GM23338 (cell line): Measurements from ENCODE around the gene DPP10. TPM values are rescaled to one million over a fixed set of nuclear protein-coding genes. Genes with fewer than 3 reads are reported as not detected.

ENCODE experiments used
- ATAC-seq: fragments of 200-7000 bp; cut with Tn5 transposase; 3 replicates; pipeline ENCODE4 v1.9.1; 2020
- DNase-seq: peaks from one replicate; pipeline ENCODE4 v3.0.0-alpha.2; 2015; ENCODE audit warnings: low spot score
- H2AFZ ChIP-seq: fragments of 200-600 bp; sonication (generic); 2 replicates; pipeline ENCODE4 v1.8.0; 2016; ENCODE audit warnings: antibody characterized with exemption, mild to moderate bottlenecking, moderate library complexity
- H3F3A ChIP-seq: fragments of 200-600 bp; sonication (generic); replicated peaks from 2 replicates; pipeline ENCODE4 v1.8.0; 2017; ENCODE audit warnings: antibody characterized with exemption, mixed run types, low read depth
- H3K27ac ChIP-seq: fragments of 200-600 bp; sonication (generic); 2 replicates; pipeline ENCODE4 v1.6.1; 2016; ENCODE audit warnings: low read depth
- H3K27me3 ChIP-seq: fragments of 200-600 bp; sonication (generic); 2 replicates; pipeline ENCODE4 v1.8.0; 2016; ENCODE audit warnings: mild to moderate bottlenecking, mixed run types, moderate library complexity; ENCODE audit not compliant: insufficient read depth
- H3K36me3 ChIP-seq: fragments of 200-600 bp; sonication (generic); 2 replicates; pipeline ENCODE4 v1.8.0; 2016; ENCODE audit warnings: mild to moderate bottlenecking; ENCODE audit not compliant: insufficient read depth
- H3K4me1 ChIP-seq: fragments of 200-600 bp; sonication (generic); 2 replicates; pipeline ENCODE4 v1.8.0; 2016; ENCODE audit warnings: mild to moderate bottlenecking, moderate library complexity; ENCODE audit not compliant: insufficient read depth
- H3K4me2 ChIP-seq: fragments of 200-600 bp; sonication (generic); 2 replicates; pipeline ENCODE4 v1.7.1; 2017; ENCODE audit warnings: mixed run types
- H3K4me3 ChIP-seq: fragments of 200-600 bp; sonication (generic); 2 replicates; pipeline ENCODE4 v1.6.1; 2016; ENCODE audit warnings: mixed run types
- H3K79me2 ChIP-seq: fragments of 200-600 bp; sonication (generic); replicated peaks from 2 replicates; pipeline ENCODE4 v1.8.0; 2017; ENCODE audit warnings: mild to moderate bottlenecking; ENCODE audit not compliant: insufficient read depth
- H3K9me2 ChIP-seq: fragments of 200-600 bp; sonication (generic); 2 replicates; pipeline ENCODE4 v1.8.0; 2017; ENCODE audit not compliant: insufficient read depth
- H4K20me1 ChIP-seq: fragments of 200-600 bp; sonication (generic); replicated peaks from 2 replicates; pipeline ENCODE4 v1.8.0; 2017; ENCODE audit warnings: mild to moderate bottlenecking; ENCODE audit not compliant: insufficient read depth
- H3K27ac Mint-ChIP-seq: 2 replicates; pipeline ENCODE4 v1.8.0; 2020; ENCODE audit warnings: inconsistent platforms, mild to moderate bottlenecking, moderate library complexity, mixed read lengths
- H3K27me3 Mint-ChIP-seq: 3 replicates; pipeline ENCODE4 v1.8.0; 2022; ENCODE audit warnings: low read depth, mild to moderate bottlenecking, moderate library complexity, mixed read lengths, inconsistent platforms; ENCODE audit not compliant: insufficient read depth, poor library complexity
- H3K36me3 Mint-ChIP-seq: 3 replicates; pipeline ENCODE4 v1.8.0; 2021; ENCODE audit warnings: low read depth, mild to moderate bottlenecking, inconsistent platforms, moderate library complexity, mixed read lengths
- H3K4me1 Mint-ChIP-seq: 3 replicates; pipeline ENCODE4 v1.8.0; 2020; ENCODE audit warnings: mild to moderate bottlenecking, inconsistent platforms, mixed read lengths
- H3K4me3 Mint-ChIP-seq: 3 replicates; pipeline ENCODE4 v1.8.0; 2021; ENCODE audit warnings: moderate library complexity, mild to moderate bottlenecking, inconsistent platforms, mixed read lengths
- H3K9me3 Mint-ChIP-seq: 3 replicates; pipeline ENCODE4 v1.8.0; 2020; ENCODE audit warnings: moderate library complexity, mild to moderate bottlenecking, inconsistent platforms, mixed read lengths
- CREB1 ChIP-seq: fragments of 250-450 bp; sonication (Bioruptor Pico); IDR thresholded peaks from 2 replicates; pipeline ENCODE4 v1.5.0; 2020; ENCODE audit warnings: low read depth, mild to moderate bottlenecking, moderate library complexity
- EZH2 ChIP-seq: fragments of 200-600 bp; sonication (generic); IDR thresholded peaks from one replicate; pipeline ENCODE4 v1.8.0; 2017; ENCODE audit warnings: antibody characterized with exemption, mild to moderate bottlenecking, low read depth; ENCODE audit not compliant: unreplicated experiment
- EZH2phosphoT487 ChIP-seq: fragments of 200-600 bp; sonication (generic); IDR thresholded peaks from one replicate; pipeline ENCODE4 v1.8.1; 2018; ENCODE audit warnings: antibody characterized with exemption; ENCODE audit not compliant: unreplicated experiment
- JUNB ChIP-seq: IDR thresholded peaks from one replicate; pipeline ENCODE4 v1.6.1; 2016; ENCODE audit warnings: antibody characterized with exemption; ENCODE audit not compliant: unreplicated experiment
- NANOG ChIP-seq: IDR thresholded peaks from 2 replicates; pipeline ENCODE4 v1.6.1; 2016; ENCODE audit warnings: antibody characterized with exemption, borderline replicate concordance
- POLR2AphosphoS5 ChIP-seq: IDR thresholded peaks from 2 replicates; pipeline ENCODE4 v1.6.1; 2016; ENCODE audit warnings: antibody characterized with exemption, low read depth
- STAT1 ChIP-seq: IDR thresholded peaks from one replicate; pipeline ENCODE4 v1.6.1; 2016; ENCODE audit warnings: antibody characterized with exemption; ENCODE audit not compliant: unreplicated experiment
- ZNF114 ChIP-seq: fragments of 250-450 bp; sonication (Bioruptor Pico); IDR thresholded peaks from 2 replicates; pipeline ENCODE4 v1.5.0; 2020; ENCODE audit warnings: mild to moderate bottlenecking, moderate library complexity
- ZNF331 ChIP-seq: fragments of 250-450 bp; sonication (Bioruptor Pico); IDR thresholded peaks from 2 replicates; pipeline ENCODE4 v1.5.0; 2020; ENCODE audit warnings: low read depth, mild to moderate bottlenecking, moderate library complexity
- polyA plus RNA-seq: library from polyadenylated mRNA; unstranded; fragments of >200 nt; fragmentation: Nextera tagmentation; extraction: Ambion mirVana; gene quantifications from 2 replicates; pipeline ENCODE4 v1.2.1, GENCODE V29; 2016
- total RNA-seq: library from RNA; depleted of rRNA; stranded (reverse); fragments of >200 nt; shearing (Covaris generic); gene quantifications from 2 replicates; pipeline ENCODE4 v1.2.3, GENCODE V29; 2014
- TF ChIP-seq, protein P1 (sequence below): IDR thresholded peaks from 2 replicates; pipeline ENCODE4 v1.6.1; 2016; ENCODE audit warnings: antibody characterized with exemption
- TF ChIP-seq, protein P2 (sequence below), 2 experiments: fragments of 200-600 bp in 1 of 2; sonication (generic) in 1 of 2; conservative IDR thresholded peaks; 2 replicates each; pipeline versions ENCODE4 v1.5.1 to v1.6.1; 2016 to 2017; ENCODE audit warnings: antibody characterized with exemption in 2 of 2, low read depth in 2 of 2, mild to moderate bottlenecking in 2 of 2, moderate library complexity in 1 of 2
- TF ChIP-seq, protein P3 (sequence below): IDR thresholded peaks from one replicate; pipeline ENCODE4 v1.6.1; 2018; ENCODE audit warnings: antibody characterized with exemption; ENCODE audit not compliant: unreplicated experiment
- TF ChIP-seq, protein P4 (sequence below): fragments of 250-450 bp; sonication (Bioruptor Pico); IDR thresholded peaks from 2 replicates; pipeline ENCODE4 v1.5.0; 2020; ENCODE audit warnings: mild to moderate bottlenecking, moderate library complexity

Gene DPP10
- total and polyA plus RNA-seq, 2 experiments from 2014 or later = 3.6 to 14.8 TPM

DNA sequence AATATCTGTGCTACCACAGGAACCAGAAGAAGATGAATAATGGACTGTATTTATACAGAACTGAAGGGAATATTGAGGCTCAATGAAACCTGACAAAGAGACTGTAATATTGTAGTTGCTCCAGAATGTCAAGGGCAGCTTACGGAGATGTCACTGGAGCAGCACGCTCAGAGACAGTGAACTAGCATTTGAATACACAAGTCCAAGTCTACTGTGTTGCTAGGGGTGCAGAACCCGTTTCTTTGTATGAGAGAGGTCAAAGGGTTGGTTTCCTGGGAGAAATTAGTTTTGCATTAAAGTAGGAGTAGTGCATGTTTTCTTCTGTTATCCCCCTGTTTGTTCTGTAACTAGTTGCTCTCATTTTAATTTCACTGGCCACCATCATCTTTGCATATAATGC lies 1399.9 kb downstream of the DPP10 start:
- Histone ChIP-seq H3K4me3 (no peak overlapping the region), H3F3A (no peaks in the 10 kb centered on the region), H3K9me2 (no peaks in the 10 kb centered on the region; the same call in 1 of the 2 replicates), H3K27me3 (no peaks in the 10 kb centered on the region), H3K27ac (no peak overlapping the region), H3K4me1 (no peaks in the 10 kb centered on the region), H3K36me3 (no peaks in the 10 kb centered on the region), H2AFZ (no peak overlapping the region), H3K79me2 (no peaks in the 10 kb centered on the region), H4K20me1 (no peaks in the 10 kb centered on the region), H3K4me2 (no peak overlapping the region)
- ATAC-seq (no peak), DNase-seq (no peak)
- H3K4me1 Mint-ChIP-seq = no peaks in the 10 kb centered on the region
- no peak overlapping the region for H3K4me3 Mint-ChIP-seq
- no peaks in the 10 kb centered on the region for H3K9me3 Mint-ChIP-seq
- H3K27me3 Mint-ChIP-seq = no peaks in the 10 kb centered on the region
- H3K27ac Mint-ChIP-seq = no peak overlapping the region
- no peak for TF ChIP-seq STAT1
- TF ChIP-seq CREB1 (CRISPR knock-in tag) = no peak
- TF ChIP-seq, protein P1, sequence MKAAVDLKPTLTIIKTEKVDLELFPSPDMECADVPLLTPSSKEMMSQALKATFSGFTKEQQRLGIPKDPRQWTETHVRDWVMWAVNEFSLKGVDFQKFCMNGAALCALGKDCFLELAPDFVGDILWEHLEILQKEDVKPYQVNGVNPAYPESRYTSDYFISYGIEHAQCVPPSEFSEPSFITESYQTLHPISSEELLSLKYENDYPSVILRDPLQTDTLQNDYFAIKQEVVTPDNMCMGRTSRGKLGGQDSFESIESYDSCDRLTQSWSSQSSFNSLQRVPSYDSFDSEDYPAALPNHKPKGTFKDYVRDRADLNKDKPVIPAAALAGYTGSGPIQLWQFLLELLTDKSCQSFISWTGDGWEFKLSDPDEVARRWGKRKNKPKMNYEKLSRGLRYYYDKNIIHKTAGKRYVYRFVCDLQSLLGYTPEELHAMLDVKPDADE = no peak
- TF ChIP-seq EZH2 = no peak
- no peak for TF ChIP-seq POLR2AphosphoS5
- TF ChIP-seq, protein P2, sequence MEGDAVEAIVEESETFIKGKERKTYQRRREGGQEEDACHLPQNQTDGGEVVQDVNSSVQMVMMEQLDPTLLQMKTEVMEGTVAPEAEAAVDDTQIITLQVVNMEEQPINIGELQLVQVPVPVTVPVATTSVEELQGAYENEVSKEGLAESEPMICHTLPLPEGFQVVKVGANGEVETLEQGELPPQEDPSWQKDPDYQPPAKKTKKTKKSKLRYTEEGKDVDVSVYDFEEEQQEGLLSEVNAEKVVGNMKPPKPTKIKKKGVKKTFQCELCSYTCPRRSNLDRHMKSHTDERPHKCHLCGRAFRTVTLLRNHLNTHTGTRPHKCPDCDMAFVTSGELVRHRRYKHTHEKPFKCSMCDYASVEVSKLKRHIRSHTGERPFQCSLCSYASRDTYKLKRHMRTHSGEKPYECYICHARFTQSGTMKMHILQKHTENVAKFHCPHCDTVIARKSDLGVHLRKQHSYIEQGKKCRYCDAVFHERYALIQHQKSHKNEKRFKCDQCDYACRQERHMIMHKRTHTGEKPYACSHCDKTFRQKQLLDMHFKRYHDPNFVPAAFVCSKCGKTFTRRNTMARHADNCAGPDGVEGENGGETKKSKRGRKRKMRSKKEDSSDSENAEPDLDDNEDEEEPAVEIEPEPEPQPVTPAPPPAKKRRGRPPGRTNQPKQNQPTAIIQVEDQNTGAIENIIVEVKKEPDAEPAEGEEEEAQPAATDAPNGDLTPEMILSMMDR (conservative IDR thresholded peaks at IDR 0.05; ENCODE audit: low read depth in 2 of 2) = no peak
- TF ChIP-seq, protein P3, sequence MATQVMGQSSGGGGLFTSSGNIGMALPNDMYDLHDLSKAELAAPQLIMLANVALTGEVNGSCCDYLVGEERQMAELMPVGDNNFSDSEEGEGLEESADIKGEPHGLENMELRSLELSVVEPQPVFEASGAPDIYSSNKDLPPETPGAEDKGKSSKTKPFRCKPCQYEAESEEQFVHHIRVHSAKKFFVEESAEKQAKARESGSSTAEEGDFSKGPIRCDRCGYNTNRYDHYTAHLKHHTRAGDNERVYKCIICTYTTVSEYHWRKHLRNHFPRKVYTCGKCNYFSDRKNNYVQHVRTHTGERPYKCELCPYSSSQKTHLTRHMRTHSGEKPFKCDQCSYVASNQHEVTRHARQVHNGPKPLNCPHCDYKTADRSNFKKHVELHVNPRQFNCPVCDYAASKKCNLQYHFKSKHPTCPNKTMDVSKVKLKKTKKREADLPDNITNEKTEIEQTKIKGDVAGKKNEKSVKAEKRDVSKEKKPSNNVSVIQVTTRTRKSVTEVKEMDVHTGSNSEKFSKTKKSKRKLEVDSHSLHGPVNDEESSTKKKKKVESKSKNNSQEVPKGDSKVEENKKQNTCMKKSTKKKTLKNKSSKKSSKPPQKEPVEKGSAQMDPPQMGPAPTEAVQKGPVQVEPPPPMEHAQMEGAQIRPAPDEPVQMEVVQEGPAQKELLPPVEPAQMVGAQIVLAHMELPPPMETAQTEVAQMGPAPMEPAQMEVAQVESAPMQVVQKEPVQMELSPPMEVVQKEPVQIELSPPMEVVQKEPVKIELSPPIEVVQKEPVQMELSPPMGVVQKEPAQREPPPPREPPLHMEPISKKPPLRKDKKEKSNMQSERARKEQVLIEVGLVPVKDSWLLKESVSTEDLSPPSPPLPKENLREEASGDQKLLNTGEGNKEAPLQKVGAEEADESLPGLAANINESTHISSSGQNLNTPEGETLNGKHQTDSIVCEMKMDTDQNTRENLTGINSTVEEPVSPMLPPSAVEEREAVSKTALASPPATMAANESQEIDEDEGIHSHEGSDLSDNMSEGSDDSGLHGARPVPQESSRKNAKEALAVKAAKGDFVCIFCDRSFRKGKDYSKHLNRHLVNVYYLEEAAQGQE = no peak
- TF ChIP-seq JUNB = no peak
- TF ChIP-seq EZH2phosphoT487 = no peak
- no peak for TF ChIP-seq ZNF331 (CRISPR knock-in tag)
- TF ChIP-seq, protein P4, sequence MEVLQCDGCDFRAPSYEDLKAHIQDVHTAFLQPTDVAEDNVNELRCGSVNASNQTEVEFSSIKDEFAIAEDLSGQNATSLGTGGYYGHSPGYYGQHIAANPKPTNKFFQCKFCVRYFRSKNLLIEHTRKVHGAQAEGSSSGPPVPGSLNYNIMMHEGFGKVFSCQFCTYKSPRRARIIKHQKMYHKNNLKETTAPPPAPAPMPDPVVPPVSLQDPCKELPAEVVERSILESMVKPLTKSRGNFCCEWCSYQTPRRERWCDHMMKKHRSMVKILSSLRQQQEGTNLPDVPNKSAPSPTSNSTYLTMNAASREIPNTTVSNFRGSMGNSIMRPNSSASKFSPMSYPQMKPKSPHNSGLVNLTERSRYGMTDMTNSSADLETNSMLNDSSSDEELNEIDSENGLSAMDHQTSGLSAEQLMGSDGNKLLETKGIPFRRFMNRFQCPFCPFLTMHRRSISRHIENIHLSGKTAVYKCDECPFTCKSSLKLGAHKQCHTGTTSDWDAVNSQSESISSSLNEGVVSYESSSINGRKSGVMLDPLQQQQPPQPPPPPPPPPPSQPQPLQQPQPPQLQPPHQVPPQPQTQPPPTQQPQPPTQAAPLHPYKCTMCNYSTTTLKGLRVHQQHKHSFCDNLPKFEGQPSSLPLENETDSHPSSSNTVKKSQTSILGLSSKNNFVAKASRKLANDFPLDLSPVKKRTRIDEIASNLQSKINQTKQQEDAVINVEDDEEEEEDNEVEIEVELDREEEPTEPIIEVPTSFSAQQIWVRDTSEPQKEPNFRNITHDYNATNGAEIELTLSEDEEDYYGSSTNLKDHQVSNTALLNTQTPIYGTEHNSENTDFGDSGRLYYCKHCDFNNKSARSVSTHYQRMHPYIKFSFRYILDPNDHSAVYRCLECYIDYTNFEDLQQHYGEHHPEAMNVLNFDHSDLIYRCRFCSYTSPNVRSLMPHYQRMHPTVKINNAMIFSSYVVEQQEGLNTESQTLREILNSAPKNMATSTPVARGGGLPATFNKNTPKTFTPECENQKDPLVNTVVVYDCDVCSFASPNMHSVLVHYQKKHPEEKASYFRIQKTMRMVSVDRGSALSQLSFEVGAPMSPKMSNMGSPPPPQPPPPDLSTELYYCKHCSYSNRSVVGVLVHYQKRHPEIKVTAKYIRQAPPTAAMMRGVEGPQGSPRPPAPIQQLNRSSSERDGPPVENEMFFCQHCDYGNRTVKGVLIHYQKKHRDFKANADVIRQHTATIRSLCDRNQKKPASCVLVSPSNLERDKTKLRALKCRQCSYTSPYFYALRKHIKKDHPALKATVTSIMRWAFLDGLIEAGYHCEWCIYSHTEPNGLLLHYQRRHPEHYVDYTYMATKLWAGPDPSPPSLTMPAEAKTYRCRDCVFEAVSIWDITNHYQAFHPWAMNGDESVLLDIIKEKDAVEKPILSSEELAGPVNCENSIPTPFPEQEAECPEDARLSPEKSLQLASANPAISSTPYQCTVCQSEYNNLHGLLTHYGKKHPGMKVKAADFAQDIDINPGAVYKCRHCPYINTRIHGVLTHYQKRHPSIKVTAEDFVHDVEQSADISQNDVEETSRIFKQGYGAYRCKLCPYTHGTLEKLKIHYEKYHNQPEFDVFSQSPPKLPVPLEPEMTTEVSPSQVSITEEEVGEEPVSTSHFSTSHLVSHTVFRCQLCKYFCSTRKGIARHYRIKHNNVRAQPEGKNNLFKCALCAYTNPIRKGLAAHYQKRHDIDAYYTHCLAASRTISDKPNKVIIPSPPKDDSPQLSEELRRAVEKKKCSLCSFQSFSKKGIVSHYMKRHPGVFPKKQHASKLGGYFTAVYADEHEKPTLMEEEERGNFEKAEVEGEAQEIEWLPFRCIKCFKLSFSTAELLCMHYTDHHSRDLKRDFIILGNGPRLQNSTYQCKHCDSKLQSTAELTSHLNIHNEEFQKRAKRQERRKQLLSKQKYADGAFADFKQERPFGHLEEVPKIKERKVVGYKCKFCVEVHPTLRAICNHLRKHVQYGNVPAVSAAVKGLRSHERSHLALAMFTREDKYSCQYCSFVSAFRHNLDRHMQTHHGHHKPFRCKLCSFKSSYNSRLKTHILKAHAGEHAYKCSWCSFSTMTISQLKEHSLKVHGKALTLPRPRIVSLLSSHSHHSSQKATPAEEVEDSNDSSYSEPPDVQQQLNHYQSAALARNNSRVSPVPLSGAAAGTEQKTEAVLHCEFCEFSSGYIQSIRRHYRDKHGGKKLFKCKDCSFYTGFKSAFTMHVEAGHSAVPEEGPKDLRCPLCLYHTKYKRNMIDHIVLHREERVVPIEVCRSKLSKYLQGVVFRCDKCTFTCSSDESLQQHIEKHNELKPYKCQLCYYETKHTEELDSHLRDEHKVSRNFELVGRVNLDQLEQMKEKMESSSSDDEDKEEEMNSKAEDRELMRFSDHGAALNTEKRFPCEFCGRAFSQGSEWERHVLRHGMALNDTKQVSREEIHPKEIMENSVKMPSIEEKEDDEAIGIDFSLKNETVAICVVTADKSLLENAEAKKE (CRISPR knock-in tag) = no peak
- TF ChIP-seq NANOG = no peak
- TF ChIP-seq ZNF114 = no peak
- no peaks in the 10 kb centered on the region for H3K36me3 Mint-ChIP-seq
